Activated CD4-positive, alpha-beta T cell treated with anti-CD3 and anti-CD28 coated beads for 48 hours (primary cell): ENCODE results near the gene CELA2A.
"Not testable (repeated sequence)": the region's sequence is repeated elsewhere in the genome, so short reads cannot be mapped to it uniquely, and the experiment has no call there.

Experiments
- DNase-seq: peaks from one replicate; pipeline ENCODE4 v3.0.0-alpha.2; 2020

Gene CELA2A

DNA sequence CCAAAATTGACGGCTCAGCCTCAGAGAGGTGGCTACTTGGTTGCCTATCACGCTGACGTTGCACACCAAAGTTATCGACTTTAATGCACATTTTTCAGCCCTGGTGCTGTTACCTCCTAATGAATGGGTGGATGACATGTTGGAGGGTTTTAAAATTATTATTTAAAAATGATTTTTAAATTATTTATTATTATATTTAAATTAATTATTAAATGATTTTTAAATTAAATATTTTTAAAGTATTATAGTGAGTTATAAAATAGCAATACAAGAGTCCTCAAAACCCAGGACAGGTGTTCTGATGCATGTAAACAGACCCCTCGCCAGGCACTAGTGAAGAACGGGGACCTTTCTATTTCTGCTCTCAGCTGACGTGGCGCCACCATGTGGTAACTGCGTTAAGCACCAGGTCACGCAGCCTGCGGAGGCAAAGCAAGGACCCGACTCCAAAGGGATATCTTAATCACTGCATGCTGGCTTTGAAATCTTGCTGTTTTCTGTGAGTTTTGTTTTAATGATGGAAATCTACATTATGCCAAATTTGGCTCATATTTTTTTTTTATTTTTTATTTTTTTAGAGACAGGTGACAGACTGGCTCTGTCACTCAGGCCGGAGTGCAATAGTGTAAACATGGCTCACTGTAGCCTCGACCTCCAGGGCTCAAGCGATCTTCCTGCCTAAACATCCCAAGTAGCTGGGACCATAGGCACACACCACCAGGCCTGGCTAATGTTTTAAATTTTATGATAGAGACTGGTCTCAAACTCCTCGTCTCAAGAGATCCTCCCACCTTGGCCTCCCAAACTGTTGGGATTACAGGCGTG, 44.9 kb downstream of the CELA2A start:
- DNase-seq = peak; percentile 81

DNA sequence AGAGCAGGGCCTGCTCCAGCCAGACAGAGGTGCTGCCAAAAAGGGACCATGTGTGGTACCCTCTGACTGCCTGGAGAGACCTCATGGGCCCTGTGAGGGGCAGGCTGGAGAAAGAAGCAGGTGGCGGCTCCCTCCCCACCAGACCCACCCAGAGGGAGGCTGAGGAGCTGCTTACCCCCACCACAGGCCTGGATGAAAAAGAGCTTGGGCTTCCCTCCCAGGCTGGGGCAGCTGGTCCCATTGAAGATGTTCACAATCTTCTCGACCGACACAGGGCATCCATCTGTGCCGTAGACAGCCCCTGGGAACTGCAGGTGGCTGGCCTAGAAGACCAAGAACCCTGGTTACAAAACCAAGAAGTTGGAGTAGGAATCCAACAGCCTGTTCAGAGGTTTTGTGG, 47.9 kb downstream of the CELA2A start:
- DNase-seq = no peak

DNA sequence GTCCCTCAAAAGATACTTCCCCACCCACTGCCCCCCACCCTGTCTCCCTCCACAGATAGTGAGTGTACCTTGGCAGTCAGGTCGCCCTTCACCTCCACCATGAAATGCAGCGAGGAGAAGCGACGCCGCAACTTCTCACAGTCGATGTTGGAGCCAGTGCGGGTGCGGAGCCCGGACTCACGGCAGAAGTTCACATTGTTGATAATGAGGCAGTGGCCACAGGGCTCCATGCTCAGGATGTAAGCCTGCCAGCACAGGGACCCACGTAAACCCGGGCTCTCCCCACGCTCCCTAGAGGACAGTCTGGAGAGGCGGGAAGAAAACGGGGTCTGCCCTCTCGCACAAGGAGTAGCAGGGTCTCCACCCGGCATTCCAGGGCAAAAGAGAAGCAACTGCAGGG, 50.3 kb downstream of the CELA2A start:
- DNase-seq = no peak

DNA sequence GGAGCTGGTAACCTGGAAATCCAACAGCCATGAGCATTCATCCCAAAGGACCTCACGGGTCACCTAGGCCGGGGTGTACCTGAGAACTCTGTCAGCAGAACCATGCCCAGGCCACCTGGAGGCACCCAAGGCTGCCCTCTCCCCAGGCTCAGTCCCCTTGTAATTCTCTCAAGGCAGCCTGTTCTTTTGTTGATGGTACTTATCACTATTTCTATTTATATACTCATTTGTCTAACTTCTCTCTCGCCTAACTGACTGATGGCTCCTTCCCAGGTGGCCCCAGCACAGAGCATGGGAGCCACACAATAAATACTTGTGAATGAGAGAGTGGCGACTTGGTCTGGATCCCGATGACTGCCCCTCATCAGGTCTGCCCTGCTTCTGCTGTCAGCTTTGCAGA, 50.7 kb downstream of the CELA2A start:
- DNase-seq = no peak

DNA sequence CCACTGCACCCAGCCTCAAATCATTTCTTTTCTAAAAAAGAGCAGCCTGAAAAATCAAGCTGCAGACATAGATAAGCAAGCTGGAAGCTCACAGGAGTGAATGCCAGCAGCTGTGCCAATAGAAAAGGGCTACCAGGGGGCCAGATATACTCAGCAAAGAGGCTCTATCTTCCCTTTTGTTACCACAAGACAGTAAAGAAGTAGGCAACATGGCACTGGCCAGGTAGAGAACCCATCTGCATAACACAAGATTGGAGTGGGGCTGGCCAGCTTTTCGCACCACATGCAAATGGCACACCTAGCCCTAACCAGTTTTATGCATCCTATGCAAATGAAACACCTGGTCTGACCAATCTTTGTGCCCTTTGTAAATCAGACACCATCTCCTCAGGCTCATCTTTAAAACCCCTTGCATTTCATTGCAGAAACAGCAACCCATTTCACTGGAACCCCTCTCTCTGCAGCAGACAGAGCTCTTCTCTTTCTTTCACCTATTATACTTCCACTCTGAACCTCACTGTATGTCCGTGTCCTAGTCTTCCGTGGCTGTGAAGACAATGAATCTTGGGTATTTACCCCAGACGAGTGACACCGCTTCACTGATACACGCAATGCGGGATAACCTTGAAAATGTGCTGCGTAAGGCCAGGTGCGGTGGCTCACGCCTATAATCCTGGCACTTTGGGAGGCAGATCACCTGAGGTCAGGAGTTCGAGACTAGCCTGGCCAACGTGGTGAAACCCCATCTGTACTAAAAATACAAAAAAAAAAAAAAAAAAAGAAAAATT, 52.4 kb downstream of the CELA2A start:
- no peak for DNase-seq

DNA sequence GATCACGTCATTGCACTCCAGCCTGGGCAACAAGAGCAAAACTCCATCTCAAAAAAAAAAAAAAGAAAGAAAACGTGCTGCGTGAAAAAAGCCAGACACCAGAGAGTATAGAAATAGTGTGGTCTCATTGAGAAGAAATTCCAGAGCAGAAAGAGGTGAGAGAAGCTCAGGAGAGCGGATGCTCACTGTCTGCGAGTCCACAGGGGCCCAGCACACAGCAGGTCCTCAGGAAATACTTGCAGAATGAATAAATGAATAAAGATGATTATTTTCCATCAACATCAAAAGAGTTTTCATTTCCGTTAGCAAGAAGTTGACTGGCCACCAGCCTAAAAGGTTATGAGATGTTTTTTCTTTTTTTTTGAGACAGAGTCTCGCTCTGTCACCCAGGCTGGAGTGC, 53.1 kb downstream of the CELA2A start:
- no peak for DNase-seq

DNA sequence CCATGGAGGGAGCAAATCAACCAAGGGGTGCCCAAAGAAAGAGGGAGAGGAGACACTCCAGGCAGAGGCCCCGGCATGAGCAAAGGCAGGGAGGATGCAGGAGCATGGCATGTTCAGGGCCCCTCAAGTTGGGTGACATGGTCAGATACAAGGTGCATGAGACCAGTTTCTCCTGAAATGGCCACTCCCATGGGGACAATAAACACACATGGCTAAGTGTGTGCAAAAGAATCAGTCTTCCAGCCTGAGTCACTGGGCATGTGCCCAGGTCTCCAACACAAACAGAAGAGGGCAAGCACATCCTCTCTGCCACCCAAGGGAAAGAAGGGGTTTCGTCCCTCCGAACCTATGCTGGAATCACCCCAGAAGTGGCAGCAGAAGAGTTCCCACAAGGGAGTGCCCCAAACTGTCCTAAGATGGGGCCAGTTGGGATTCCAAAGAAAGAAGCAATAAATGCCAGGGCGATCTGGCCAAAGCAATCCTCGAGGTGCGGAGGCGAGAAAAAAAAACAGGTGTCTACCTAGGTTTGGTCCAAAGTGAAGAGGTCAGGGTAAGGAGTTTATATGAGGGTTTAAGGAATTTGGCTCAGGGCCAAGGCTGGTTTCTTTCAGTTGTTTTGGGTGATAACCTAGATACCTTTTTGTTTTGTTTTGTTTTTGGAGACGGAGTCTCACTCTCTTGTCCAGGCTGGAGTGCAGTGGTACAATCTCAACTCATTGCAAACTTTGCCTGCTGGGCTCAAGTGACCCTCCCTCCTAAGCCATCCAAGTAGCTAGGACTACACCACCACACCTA, 54.3 kb downstream of the CELA2A start:
- no peak for DNase-seq

DNA sequence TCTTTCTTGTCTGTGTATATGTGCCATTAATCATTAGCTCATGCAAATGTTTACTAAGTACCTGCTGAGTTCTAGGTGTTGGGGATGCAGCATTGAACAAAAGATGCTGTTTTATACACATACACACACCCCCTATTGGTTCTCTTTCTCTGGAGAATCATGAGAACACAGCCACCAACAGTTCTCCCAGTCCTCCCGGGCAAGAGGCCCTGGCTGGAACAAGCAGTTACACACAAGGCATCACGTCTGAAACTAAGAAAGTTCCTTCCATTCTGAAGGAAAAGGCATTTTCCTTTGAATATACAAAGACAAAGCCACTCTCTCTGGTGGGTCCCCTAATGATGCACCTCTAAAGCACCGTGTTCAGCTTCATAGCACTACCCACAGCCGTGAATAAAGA, 56.7 kb downstream of the CELA2A start:
- no peak for DNase-seq

DNA sequence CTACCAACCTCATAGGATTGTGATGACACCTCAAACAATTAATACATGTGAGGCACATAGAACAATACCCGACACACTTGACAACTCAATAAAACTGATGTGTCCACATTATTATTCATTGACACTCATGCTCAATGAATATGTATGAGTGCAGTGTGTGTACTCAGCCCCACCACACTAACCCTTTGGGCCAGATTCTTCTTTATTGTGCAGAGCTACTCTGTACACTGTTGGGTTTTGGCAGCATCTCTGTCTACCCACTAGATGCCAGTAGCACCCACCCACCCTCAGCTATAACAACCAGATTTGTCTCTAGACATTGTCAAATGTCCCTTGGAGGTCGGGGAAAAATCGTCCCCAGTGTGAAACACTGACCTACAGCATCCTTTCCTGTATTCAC, 57.4 kb downstream of the CELA2A start:
- no peak for DNase-seq

DNA sequence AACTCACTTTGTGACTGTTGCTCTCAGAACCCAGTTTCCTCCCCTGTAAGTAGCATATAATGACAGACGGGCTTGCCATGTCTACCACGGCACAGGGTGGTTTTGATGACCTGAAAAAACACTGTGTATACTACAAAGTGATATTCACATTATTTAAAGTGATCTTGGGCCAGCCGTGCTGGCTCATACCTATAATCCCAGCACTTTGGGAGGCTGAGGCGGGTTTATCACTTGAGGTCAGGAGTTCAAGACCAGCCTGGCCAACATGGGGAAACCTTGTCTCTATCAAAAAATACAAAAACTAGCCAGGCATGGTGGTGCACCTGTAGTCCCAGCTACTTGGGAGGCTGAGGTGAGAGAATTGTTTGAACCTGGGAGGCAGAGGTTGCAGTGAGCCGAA, 58.0 kb downstream of the CELA2A start:
- not testable (repeated sequence) for DNase-seq

DNA sequence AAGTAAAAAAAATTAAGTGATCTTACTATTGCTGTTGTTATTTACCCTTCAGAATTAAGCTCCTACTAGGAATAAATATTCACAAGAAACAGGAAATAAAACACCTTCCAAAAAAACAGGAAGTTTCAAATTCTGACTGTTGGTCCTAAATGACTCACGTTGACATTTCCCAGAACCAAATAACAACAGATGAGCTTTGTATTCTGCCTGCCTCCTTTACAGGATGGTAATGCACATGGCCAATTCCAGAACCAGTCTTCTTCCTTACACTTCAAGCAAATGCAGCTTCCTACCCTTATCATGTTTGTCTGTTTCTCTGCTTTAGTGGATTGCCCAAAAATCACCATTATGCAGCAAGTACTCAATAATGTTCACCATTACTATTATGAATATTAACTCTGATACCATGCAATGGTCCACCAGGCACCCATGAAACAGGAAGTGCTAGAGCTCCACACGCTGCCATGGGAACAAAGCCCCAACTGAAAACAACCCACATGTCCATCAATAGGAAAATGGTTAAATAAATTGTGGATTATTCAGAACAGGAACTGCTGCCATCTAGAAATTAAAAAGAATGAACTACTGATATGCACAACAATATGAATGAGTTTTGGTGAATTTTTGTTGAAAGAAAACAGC, 58.6 kb downstream of the CELA2A start:
- no peak for DNase-seq

DNA sequence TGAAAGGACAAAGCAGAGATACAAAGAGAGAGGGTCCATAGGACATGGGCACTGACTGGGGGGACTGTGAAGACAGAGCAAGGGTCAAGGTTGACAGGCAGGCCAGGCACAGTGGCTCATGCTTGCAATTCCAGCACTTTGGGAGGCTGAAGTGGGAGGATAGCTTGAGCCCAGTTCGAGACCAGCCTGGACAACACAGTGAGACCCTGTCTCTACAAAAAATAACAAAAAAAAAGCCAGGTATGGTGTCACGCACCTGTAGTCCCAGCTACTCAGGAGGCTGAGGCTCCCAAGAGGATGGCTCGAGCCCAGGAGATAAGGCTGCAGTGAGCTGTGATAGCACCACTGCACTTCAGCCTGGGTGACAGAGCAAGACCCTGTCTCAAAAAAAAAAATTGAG, 63.1 kb downstream of the CELA2A start:
- DNase-seq = no peak

DNA sequence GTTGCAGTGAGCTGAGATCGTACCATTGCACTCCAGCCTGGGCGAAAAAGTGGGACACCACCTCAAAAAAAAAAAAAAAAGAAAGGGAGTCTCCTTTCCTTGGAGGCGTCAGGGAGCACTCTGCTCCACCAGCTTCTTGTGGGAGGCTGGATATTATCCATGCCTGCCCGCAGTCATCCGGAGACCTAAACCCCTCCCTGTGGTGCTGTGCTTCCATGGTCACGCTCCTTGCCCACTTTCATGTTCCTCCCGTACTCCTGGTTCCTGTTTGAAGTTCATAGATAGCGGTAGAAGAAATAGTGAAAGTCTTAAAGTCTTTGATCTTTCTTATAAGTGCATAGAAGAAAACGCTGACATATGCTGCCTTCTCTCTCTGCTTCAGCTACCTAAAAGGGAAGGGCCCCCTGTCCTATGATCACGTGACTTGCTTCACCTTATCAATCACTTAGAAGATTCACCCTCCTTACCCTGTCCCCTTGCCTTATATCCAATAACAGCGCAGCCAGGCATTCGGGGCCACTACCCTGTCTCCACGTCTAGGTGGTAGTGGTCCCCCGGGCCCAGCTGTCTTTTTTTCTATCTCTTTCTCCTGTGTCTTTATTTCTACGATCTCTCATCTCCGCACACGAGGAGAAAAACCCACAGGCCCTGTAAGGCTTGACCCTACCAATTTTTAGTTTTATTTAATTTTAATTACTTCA, 64.8 kb downstream of the CELA2A start:
- DNase-seq = not testable (repeated sequence)
